NB4 (cell line): ENCODE data around the gene RPL5.

ENCODE experiments used
- POLR2A ChIP-seq: IDR thresholded peaks from 2 replicates; pipeline ENCODE4 v1.6.1; 2011; ENCODE audit warnings: mild to moderate bottlenecking; ENCODE audit not compliant: insufficient read length; ENCODE audit errors: extremely low read depth
- TF ChIP-seq, protein P1 (sequence below): IDR thresholded peaks from one replicate; pipeline ENCODE4 v1.5.1; 2012; ENCODE audit warnings: low read depth, low read length

DNA sequence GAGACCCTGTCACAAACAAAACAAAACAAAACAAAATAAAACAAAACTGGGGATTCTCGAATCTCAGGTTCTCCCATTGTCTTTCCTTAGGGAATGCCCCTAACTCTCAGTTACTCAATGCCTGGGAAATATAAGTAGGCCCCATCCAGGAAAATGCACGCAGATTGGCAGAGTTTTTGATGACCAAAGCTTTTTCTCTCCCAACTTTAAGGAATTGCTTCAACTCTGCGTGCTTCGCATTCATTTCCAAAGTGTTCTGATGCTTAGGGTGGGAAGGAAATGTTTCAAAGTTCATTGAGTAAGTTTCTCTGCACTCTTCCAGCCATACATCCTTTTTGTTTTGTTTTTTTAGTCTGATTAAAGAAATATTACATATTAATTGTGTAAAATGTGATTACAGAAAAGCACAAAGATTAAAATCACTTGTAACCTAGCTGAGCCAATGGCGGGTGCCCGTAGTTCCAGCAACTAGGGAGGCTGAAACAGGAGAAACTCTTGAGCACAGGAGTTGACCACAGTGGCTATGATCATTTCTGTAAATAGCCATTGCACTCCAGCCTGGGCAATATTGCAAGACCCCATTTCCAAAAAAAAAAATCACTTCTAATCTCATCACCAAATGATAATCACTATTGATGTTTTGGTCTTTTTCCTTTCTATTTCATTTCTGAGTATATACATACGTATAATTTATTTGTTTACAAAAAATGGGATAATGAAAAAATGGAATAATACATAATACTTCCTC lies 28.5 kb upstream of the RPL5 start:
- TF ChIP-seq POLR2A, result no peak
- TF ChIP-seq, protein P1, sequence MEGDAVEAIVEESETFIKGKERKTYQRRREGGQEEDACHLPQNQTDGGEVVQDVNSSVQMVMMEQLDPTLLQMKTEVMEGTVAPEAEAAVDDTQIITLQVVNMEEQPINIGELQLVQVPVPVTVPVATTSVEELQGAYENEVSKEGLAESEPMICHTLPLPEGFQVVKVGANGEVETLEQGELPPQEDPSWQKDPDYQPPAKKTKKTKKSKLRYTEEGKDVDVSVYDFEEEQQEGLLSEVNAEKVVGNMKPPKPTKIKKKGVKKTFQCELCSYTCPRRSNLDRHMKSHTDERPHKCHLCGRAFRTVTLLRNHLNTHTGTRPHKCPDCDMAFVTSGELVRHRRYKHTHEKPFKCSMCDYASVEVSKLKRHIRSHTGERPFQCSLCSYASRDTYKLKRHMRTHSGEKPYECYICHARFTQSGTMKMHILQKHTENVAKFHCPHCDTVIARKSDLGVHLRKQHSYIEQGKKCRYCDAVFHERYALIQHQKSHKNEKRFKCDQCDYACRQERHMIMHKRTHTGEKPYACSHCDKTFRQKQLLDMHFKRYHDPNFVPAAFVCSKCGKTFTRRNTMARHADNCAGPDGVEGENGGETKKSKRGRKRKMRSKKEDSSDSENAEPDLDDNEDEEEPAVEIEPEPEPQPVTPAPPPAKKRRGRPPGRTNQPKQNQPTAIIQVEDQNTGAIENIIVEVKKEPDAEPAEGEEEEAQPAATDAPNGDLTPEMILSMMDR, result no peak
